ENCODE results near the gene SLC13A2. TPM values are rescaled to one million over a fixed set of nuclear protein-coding genes. Genes with fewer than 3 reads are reported as not detected.

The SLC13A2 gene
- total and polyA plus RNA-seq, 9 of the 15 experiments (the other 6 are each of a cell fraction or from before 2014, with no cell fraction given): 0.13 TPM; not detected in 8

- FAIRE-seq: no peak
- no peak for ATAC-seq
- H3K27me3 ChIP-seq (ENCODE audit: control insufficient read depth in 2 of 2, insufficient read depth in 2 of 2, low read length in 2 of 2): peaks cover 30 to 69% of the 10 kb centered on the region in 2 experiments; a peak in 4 of 5 replicates
- TF ChIP-seq HDAC1 (IDR thresholded peaks at IDR 0.05) (no peak), CAMTA2 (CRISPR knock-in tag; conservative IDR thresholded peaks at IDR 0.05) (no peak), ZNF324 (CRISPR knock-in tag; IDR thresholded peaks at IDR 0.05) (no peak), ZNF263 (CRISPR knock-in tag; IDR thresholded peaks at IDR 0.05; ENCODE audit: borderline replicate concordance) (no peak), FOS (IDR thresholded peaks at IDR 0.05; ENCODE audit: extremely low read depth, insufficient read length) (no peak), ELK3 (CRISPR knock-in tag; IDR thresholded peaks at IDR 0.05) (no peak), TAF15 (IDR thresholded peaks at IDR 0.05; ENCODE audit: low read depth, low read length) (no peak), BHLHE40 (IDR thresholded peaks at IDR 0.05; ENCODE audit: low read length) (no peak), HMG20A (CRISPR knock-in tag; conservative IDR thresholded peaks at IDR 0.05) (no peak), CSDE1 (IDR thresholded peaks at IDR 0.05) (no peak), EGR1 (conservative IDR thresholded peaks at IDR 0.05) (no peak), LARP7 (IDR thresholded peaks at IDR 0.05) (no peak), ZHX1 (conservative IDR thresholded peaks at IDR 0.05; ENCODE audit: low read length) (no peak), GTF2E2 (tag; IDR thresholded peaks at IDR 0.05) (no peak), SRSF3 (IDR thresholded peaks at IDR 0.05; ENCODE audit: insufficient read depth, low read length) (no peak)
- TF ChIP-seq, protein P1, sequence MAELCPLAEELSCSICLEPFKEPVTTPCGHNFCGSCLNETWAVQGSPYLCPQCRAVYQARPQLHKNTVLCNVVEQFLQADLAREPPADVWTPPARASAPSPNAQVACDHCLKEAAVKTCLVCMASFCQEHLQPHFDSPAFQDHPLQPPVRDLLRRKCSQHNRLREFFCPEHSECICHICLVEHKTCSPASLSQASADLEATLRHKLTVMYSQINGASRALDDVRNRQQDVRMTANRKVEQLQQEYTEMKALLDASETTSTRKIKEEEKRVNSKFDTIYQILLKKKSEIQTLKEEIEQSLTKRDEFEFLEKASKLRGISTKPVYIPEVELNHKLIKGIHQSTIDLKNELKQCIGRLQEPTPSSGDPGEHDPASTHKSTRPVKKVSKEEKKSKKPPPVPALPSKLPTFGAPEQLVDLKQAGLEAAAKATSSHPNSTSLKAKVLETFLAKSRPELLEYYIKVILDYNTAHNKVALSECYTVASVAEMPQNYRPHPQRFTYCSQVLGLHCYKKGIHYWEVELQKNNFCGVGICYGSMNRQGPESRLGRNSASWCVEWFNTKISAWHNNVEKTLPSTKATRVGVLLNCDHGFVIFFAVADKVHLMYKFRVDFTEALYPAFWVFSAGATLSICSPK (IDR thresholded peaks at IDR 0.05; ENCODE audit: borderline replicate concordance): no peak
- TF ChIP-seq, protein P2, sequence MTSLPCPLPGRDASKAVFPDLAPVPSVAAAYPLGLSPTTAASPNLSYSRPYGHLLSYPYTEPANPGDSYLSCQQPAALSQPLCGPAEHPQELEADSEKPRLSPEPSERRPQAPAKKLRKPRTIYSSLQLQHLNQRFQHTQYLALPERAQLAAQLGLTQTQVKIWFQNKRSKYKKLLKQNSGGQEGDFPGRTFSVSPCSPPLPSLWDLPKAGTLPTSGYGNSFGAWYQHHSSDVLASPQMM (CRISPR knock-in tag; IDR thresholded peaks at IDR 0.05): no peak
- in situ Hi-C loops (cut with MboI): no loop called here
- no peak overlapping the region for H3K27ac ChIP-seq (ENCODE audit: extremely low read depth, low read depth, low read length)
- ChIA-PET CTCF (ENCODE audit: low intra/inter-chr PET ratio) (no interaction called here), POLR2A (no interaction called here)
- H2AFZ ChIP-seq (ENCODE audit: low read depth, low read length): no peak overlapping the region
- H3K36me3 ChIP-seq (ENCODE audit: control insufficient read depth, insufficient read depth, low read length): no peaks in the 10 kb centered on the region
- DNase-seq (ENCODE audit: extremely low read depth in 1 of 4, low spot score in 3 of 4): no peak
- H3K9me3 ChIP-seq (replicated peaks; ENCODE audit: control insufficient read depth, insufficient read depth, low read depth, low read length): no peaks in the 10 kb centered on the region
- H4K20me1 ChIP-seq (replicated peaks; ENCODE audit: control insufficient read depth, insufficient read depth, low read length): peaks cover 22% of the 10 kb centered on the region
- H3K4me2 ChIP-seq (ENCODE audit: insufficient read depth, low read length): no peak overlapping the region
- H3K4me3 ChIP-seq: no peak overlapping the region
- H3K79me2 ChIP-seq (ENCODE audit: control insufficient read depth, insufficient read depth, low read length): no peaks in the 10 kb centered on the region
- H3K9me1 ChIP-seq (ENCODE audit: control insufficient read depth, insufficient read depth, low read length): no peaks in the 10 kb centered on the region
- intact Hi-C loops (cut with micrococcal nuclease): no loop called here
- BruUV-seq (replicated peaks): no TSS peak
- H3K4me1 ChIP-seq (replicated peaks in 1 of 2; ENCODE audit: control insufficient read depth in 2 of 2, insufficient read depth in 2 of 2, low read length in 2 of 2): peaks cover 5 to 9% of the 10 kb centered on the region in 2 experiments; a peak in 3 of 5 replicates
- H3K9ac ChIP-seq (ENCODE audit: insufficient read depth in 1 of 2, low read depth in 2 of 2, low read length in 2 of 2): no peak overlapping the region
These were observed 4.7 kb upstream of the SLC13A2 start for GRCh38 chr17:28468781-28469180.
